Progenitor cell of endocrine pancreas (in vitro differentiated cells): Measurements from ENCODE around the gene SMOC2. TPM values are rescaled to one million over a fixed set of nuclear protein-coding genes. Genes with fewer than 3 reads are reported as not detected.

Experiments used
- DNase-seq: peaks from one replicate; pipeline ENCODE4 v3.0.0; 2021; ENCODE audit warnings: low spot score; ENCODE audit not compliant: unreplicated experiment
- H3K27ac Mint-ChIP-seq: 2 replicates; pipeline ENCODE4 v1.8.0; 2021; ENCODE audit warnings: mild to moderate bottlenecking, moderate library complexity, mixed read lengths
- H3K27me3 Mint-ChIP-seq: 2 replicates; pipeline ENCODE4 v1.8.0; 2021; ENCODE audit warnings: mixed read lengths
- H3K36me3 Mint-ChIP-seq: 2 replicates; pipeline ENCODE4 v1.8.0; 2022; ENCODE audit warnings: mixed read lengths; ENCODE audit not compliant: insufficient read depth
- H3K4me1 Mint-ChIP-seq: 2 replicates; pipeline ENCODE4 v1.8.0; 2021; ENCODE audit warnings: low read depth, mixed read lengths
- H3K4me3 Mint-ChIP-seq: 2 replicates; pipeline ENCODE4 v1.8.0; 2021; ENCODE audit warnings: low read depth, mild to moderate bottlenecking, moderate library complexity, mixed read lengths
- H3K9me3 Mint-ChIP-seq: 2 replicates; pipeline ENCODE4 v1.8.0; 2021; ENCODE audit warnings: low read depth, mixed read lengths
- total RNA-seq: library from RNA; stranded (reverse); gene quantifications from 2 replicates; pipeline ENCODE4 v1.2.1, GENCODE V29; 2021
- TF ChIP-seq, protein P1 (sequence below): fragments of 200-600 bp; sonication (generic); IDR thresholded peaks from one replicate; pipeline ENCODE4 v1.5.0; 2021; ENCODE audit warnings: antibody characterized with exemption, mild to moderate bottlenecking; ENCODE audit not compliant: unreplicated experiment

Gene SMOC2
- total RNA-seq, 1 donor from 2014 or later: 5.9 TPM

DNA sequence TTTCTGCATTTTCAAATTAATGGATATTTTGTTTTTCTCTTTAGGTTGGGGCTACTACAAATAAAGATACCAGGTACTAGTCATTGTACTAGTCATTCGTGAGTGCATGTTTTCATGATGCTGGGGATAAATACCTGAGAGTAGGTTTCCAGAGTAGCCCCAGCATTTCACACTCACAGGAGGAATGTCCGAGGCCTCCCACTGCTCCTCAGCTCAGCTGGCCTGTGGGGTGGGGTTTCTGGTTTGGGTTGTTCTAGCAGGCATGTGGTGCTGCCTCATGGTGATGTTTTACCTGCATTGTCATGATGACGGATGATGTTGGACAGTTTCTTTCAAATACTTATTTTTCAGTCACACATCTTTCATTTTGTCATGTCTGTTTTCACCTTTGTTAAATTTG lies 144.5 kb downstream of the SMOC2 start:
- peaks cover 3% of the 10 kb centered on the region for H3K4me1 Mint-ChIP-seq
- no peak overlapping the region for H3K27ac Mint-ChIP-seq
- no peaks in the 10 kb centered on the region for H3K36me3 Mint-ChIP-seq
- TF ChIP-seq, protein P1, sequence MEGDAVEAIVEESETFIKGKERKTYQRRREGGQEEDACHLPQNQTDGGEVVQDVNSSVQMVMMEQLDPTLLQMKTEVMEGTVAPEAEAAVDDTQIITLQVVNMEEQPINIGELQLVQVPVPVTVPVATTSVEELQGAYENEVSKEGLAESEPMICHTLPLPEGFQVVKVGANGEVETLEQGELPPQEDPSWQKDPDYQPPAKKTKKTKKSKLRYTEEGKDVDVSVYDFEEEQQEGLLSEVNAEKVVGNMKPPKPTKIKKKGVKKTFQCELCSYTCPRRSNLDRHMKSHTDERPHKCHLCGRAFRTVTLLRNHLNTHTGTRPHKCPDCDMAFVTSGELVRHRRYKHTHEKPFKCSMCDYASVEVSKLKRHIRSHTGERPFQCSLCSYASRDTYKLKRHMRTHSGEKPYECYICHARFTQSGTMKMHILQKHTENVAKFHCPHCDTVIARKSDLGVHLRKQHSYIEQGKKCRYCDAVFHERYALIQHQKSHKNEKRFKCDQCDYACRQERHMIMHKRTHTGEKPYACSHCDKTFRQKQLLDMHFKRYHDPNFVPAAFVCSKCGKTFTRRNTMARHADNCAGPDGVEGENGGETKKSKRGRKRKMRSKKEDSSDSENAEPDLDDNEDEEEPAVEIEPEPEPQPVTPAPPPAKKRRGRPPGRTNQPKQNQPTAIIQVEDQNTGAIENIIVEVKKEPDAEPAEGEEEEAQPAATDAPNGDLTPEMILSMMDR: no peak
- no peak for DNase-seq
- peaks cover 9% of the 10 kb centered on the region for H3K27me3 Mint-ChIP-seq
- H3K9me3 Mint-ChIP-seq: no peaks in the 10 kb centered on the region
- no peak overlapping the region for H3K4me3 Mint-ChIP-seq

- Mint-ChIP-seq H3K4me3 (no peak overlapping the region), H3K27me3 (no peaks in the 10 kb centered on the region), H3K36me3 (no peaks in the 10 kb centered on the region), H3K4me1 (no peaks in the 10 kb centered on the region), H3K27ac (no peak overlapping the region), H3K9me3 (no peaks in the 10 kb centered on the region)
- TF ChIP-seq, protein P1: no peak
- no peak for DNase-seq
Measured at GRCh38 chr6:168589275-168589674, 148.3 kb downstream of the SMOC2 start.

DNA sequence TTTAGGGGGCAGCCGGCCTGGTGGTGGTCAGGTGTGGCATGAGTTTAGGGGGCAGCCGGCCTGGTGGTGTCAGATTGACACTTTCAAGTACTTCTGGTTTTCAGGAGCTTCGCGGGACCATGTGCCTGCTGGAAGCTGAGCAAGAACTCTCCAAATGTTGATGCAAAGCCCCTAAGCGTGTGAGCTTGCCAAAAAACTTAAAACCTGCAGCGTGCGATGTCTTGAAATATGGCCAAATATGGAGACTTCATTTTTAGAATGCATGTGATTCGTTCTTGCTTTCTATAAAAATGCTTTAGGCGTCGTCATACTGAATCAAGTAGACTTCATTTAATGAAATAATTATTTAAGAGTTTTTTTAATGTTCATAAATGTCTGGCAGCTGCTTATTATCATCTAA lies 149.4 kb downstream of the SMOC2 start:
- H3K36me3 Mint-ChIP-seq: no peaks in the 10 kb centered on the region
- DNase-seq: no peak
- no peaks in the 10 kb centered on the region for H3K9me3 Mint-ChIP-seq
- TF ChIP-seq, protein P1: no peak
- no peak overlapping the region for H3K27ac Mint-ChIP-seq
- H3K27me3 Mint-ChIP-seq: peaks cover under 1% of the 10 kb centered on the region
- no peaks in the 10 kb centered on the region for H3K4me1 Mint-ChIP-seq
- no peak overlapping the region for H3K4me3 Mint-ChIP-seq

- Mint-ChIP-seq H3K4me1 (peaks cover 3% of the 10 kb centered on the region), H3K27me3 (peaks cover 20% of the 10 kb centered on the region), H3K4me3 (no peak overlapping the region), H3K9me3 (no peaks in the 10 kb centered on the region), H3K27ac (no peak overlapping the region), H3K36me3 (no peaks in the 10 kb centered on the region)
- DNase-seq: no peak
- TF ChIP-seq, protein P1: no peak
Measured at GRCh38 chr6:168596344-168596743, 155.4 kb downstream of the SMOC2 start.

GRCh38 chr6:168597471-168597875 lies 156.5 kb downstream of the SMOC2 start:
- no peaks in the 10 kb centered on the region for H3K9me3 Mint-ChIP-seq
- no peak overlapping the region for H3K27ac Mint-ChIP-seq
- peaks cover 20% of the 10 kb centered on the region for H3K27me3 Mint-ChIP-seq
- DNase-seq: no peak
- H3K4me3 Mint-ChIP-seq: no peak overlapping the region
- no peaks in the 10 kb centered on the region for H3K36me3 Mint-ChIP-seq
- TF ChIP-seq, protein P1: no peak
- H3K4me1 Mint-ChIP-seq: peaks cover 3% of the 10 kb centered on the region
